Transverse colon (tissue), 4 donors: ENCODE data around the gene NCKAP5. TPM values are rescaled to one million over a fixed set of nuclear protein-coding genes. Genes with fewer than 3 reads are reported as not detected.

Source experiments
- DNase-seq: peaks from one replicate; pipeline ENCODE4 v3.0.0-alpha.2; 2019
- H3K27ac ChIP-seq, 4 donors: fragments of 200-600 bp; sonication (generic); 2 replicates each; pipeline ENCODE4 v1.5.1; 2016 to 2018; ENCODE audit warnings: inconsistent platforms in 4 of 4
- H3K27me3 ChIP-seq: fragments of 200-600 bp; sonication (generic); 2 replicates; pipeline ENCODE4 v1.5.1; 2017; ENCODE audit warnings: inconsistent platforms
- H3K36me3 ChIP-seq, 4 donors: fragments of 200-600 bp; sonication (generic); 2 replicates each; pipeline ENCODE4 v1.5.1; 2017 to 2019; ENCODE audit warnings: inconsistent platforms in 4 of 4
- H3K4me1 ChIP-seq, 4 donors: fragments of 200-600 bp; sonication (generic); 2 replicates each; pipeline ENCODE4 v1.5.1; 2017 to 2020; ENCODE audit warnings: inconsistent platforms in 4 of 4
- H3K4me3 ChIP-seq, 4 donors: fragments of 200-600 bp; sonication (generic); 1 replicate in 1 of 4; 2 replicates in 3 of 4; pipeline versions ENCODE4 v1.5.1 to v1.6.1; 2017 to 2019; ENCODE audit warnings: inconsistent platforms in 4 of 4
- H3K9me3 ChIP-seq, 2 donors: fragments of 200-600 bp; sonication (generic); 2 replicates each; pipeline ENCODE4 v1.5.1; 2017 to 2019; ENCODE audit warnings: inconsistent platforms in 2 of 2
- CTCF ChIP-seq, 5 experiments: fragments of 200-600 bp in 3 of 5; fragments of 450-650 bp in 2 of 5; sonication (generic) in 3 of 5; IDR thresholded peaks; 1 replicate in 2 of 5; 2 replicates in 3 of 5; pipeline ENCODE4 v1.5.1; 2016 to 2017; ENCODE audit warnings: antibody characterized with exemption in 5 of 5, inconsistent platforms in 3 of 5, mild to moderate bottlenecking in 2 of 5, moderate library complexity in 1 of 5
- EP300 ChIP-seq: sonication (generic); formaldehyde crosslinking; IDR thresholded peaks from one replicate; pipeline ENCODE4 v1.6.1; 2017; ENCODE audit warnings: antibody characterized with exemption, low read depth
- POLR2A ChIP-seq: fragments of 450-650 bp; IDR thresholded peaks from one replicate; pipeline ENCODE4 v1.6.1; 2016; ENCODE audit warnings: antibody characterized with exemption, mild to moderate bottlenecking, moderate library complexity
- POLR2AphosphoS5 ChIP-seq, 3 donors: sonication (generic); formaldehyde crosslinking; IDR thresholded peaks; one replicate each; pipeline ENCODE4 v1.6.1; 2016; ENCODE audit warnings: antibody characterized with exemption in 3 of 3
- WGBS, 2 donors: methylation state at CpG; one replicate each; pipeline ENCODE4 v1.1.5; 2018; ENCODE audit warnings: low coverage in 1 of 2; 5-methylcytosine and 5-hydroxymethylcytosine counted together
- in situ Hi-C, 4 donors: fragments of 200-750 bp; cut with MboI; loops; one replicate each; pipeline versions ENCODE4 v1.15.0 to v1.15.1; 2017; ENCODE audit warnings: low sequenced_read_pairs in 3 of 4, low pct_ligation_motif_present in 1 of 4, low pct_unique_long_range_greater_than_20kb in 1 of 4
- intact Hi-C: fragments of 100-400 bp; cut with DNase I; formaldehyde crosslinking; loops from one replicate; pipeline ENCODE4 v1.15.1; 2023; ENCODE audit warnings: low total_unique reads
- total RNA-seq, 4 donors: library from RNA; depleted of rRNA; stranded (reverse); fragments of >200 nt; gene quantifications; one replicate each; pipeline ENCODE4 v1.1.0, GENCODE V29; 2016

Gene NCKAP5
- total RNA-seq, 4 donors from 2014 or later: 1.1 to 10.9 (median 5.0) TPM

GRCh38 chr2:133456156-133456555 is 112.1 kb downstream of the NCKAP5 start:
- Histone ChIP-seq H3K9me3 (no peaks in the 10 kb centered on the region), H3K4me1 (no peaks in the 10 kb centered on the region), H3K4me3 (no peak overlapping the region), H3K27ac (no peak overlapping the region), H3K36me3 (no peaks in the 10 kb centered on the region), H3K27me3 (no peaks in the 10 kb centered on the region)
- intact Hi-C loops (no loop called here), in situ Hi-C loops (no loop called here)
- DNase-seq: no peak
- 74 to 77% methylated on average over 5 of the region's 5 CpGs for WGBS, 2 donors
- no peak for TF ChIP-seq EP300
- no peak for TF ChIP-seq POLR2A
- TF ChIP-seq POLR2AphosphoS5 (IDR thresholded peaks at IDR 0.05): no peak
- TF ChIP-seq CTCF (IDR thresholded peaks at IDR 0.05): no peak

- 42 to 68% methylated on average over 1 of the region's 1 CpG for WGBS, 2 donors
- Histone ChIP-seq H3K27ac (no peak overlapping the region), H3K27me3 (no peaks in the 10 kb centered on the region), H3K9me3 (no peaks in the 10 kb centered on the region), H3K4me3 (no peak overlapping the region), H3K4me1 (no peaks in the 10 kb centered on the region), H3K36me3 (no peaks in the 10 kb centered on the region)
- in situ Hi-C loops: no loop called here
- intact Hi-C loops: no loop called here
- no peak for DNase-seq
- no peak for TF ChIP-seq POLR2AphosphoS5 (IDR thresholded peaks at IDR 0.05)
- no peak for TF ChIP-seq POLR2A
- no peak for TF ChIP-seq CTCF (IDR thresholded peaks at IDR 0.05)
- TF ChIP-seq EP300: no peak
Observed at GRCh38 chr2:133453032-133453431, 115.2 kb downstream of the NCKAP5 start.

GRCh38 chr2:133452583-133452982 is 115.7 kb downstream of the NCKAP5 start:
- Histone ChIP-seq H3K27me3 (no peaks in the 10 kb centered on the region), H3K36me3 (no peaks in the 10 kb centered on the region), H3K4me1 (no peaks in the 10 kb centered on the region), H3K27ac (no peak overlapping the region), H3K4me3 (no peak overlapping the region), H3K9me3 (no peaks in the 10 kb centered on the region)
- TF ChIP-seq POLR2AphosphoS5 (IDR thresholded peaks at IDR 0.05) (no peak), EP300 (no peak), CTCF (IDR thresholded peaks at IDR 0.05) (no peak), POLR2A (no peak)
- WGBS, 2 donors: 91 to 93% methylated on average over 2 of the region's 2 CpGs
- DNase-seq: no peak
- intact Hi-C loops (no loop called here), in situ Hi-C loops (no loop called here)

GRCh38 chr2:133452146-133452545 is 116.1 kb downstream of the NCKAP5 start:
- H3K9me3 ChIP-seq: no peaks in the 10 kb centered on the region
- TF ChIP-seq POLR2A: no peak
- no peak for TF ChIP-seq CTCF (IDR thresholded peaks at IDR 0.05)
- no peak for TF ChIP-seq EP300
- TF ChIP-seq POLR2AphosphoS5 (IDR thresholded peaks at IDR 0.05): no peak
- in situ Hi-C loops (no loop called here), intact Hi-C loops (no loop called here)
- no peaks in the 10 kb centered on the region for H3K4me1 ChIP-seq
- no peak overlapping the region for H3K27ac ChIP-seq
- no peaks in the 10 kb centered on the region for H3K27me3 ChIP-seq
- no peaks in the 10 kb centered on the region for H3K36me3 ChIP-seq
- no peak for DNase-seq
- no peak overlapping the region for H3K4me3 ChIP-seq
